Keratinocyte (primary cell): Measurements from ENCODE around the gene ABCG1. TPM values are rescaled to one million over a fixed set of nuclear protein-coding genes. Genes with fewer than 3 reads are reported as not detected.

Source experiments
- DNase-seq: peaks from one replicate; pipeline ENCODE4 v3.0.0-alpha.2; 2011; ENCODE audit warnings: low read depth, missing footprints, low spot score
- FAIRE-seq: peaks from 2 replicates; lab custom pipeline; 2011; peaks lifted over from hg19 to GRCh38; lab: Jason Lieb, UNC
- H2AFZ ChIP-seq: 2 replicates; pipeline ENCODE4 v1.6.0; 2012; ENCODE audit warnings: low read length, control low read depth, inconsistent platforms; ENCODE audit not compliant: control insufficient read depth
- H3K27ac ChIP-seq: 2 replicates; pipeline ENCODE4 v1.5.1; 2011; ENCODE audit warnings: low read length; ENCODE audit not compliant: control insufficient read depth, insufficient read depth
- H3K27me3 ChIP-seq: 3 replicates; pipeline ENCODE4 v1.6.0; 2011; ENCODE audit warnings: low read length; ENCODE audit not compliant: control insufficient read depth, insufficient read depth; ENCODE audit errors: extremely low read depth
- H3K36me3 ChIP-seq, 2 experiments: 2 replicates in 1 of 2; 3 replicates in 1 of 2; pipeline ENCODE4 v1.5.1; 2011; ENCODE audit warnings: low read length in 2 of 2, mild to moderate bottlenecking in 1 of 2; ENCODE audit not compliant: control insufficient read depth in 2 of 2, insufficient read depth in 2 of 2; ENCODE audit errors: extremely low read depth in 1 of 2
- H3K4me1 ChIP-seq: 3 replicates; pipeline ENCODE4 v1.5.1; 2011; ENCODE audit warnings: low read length; ENCODE audit not compliant: control insufficient read depth, insufficient read depth; ENCODE audit errors: extremely low read depth
- H3K4me2 ChIP-seq: 3 replicates; pipeline ENCODE4 v1.6.0; 2011; ENCODE audit warnings: low read depth, low read length; ENCODE audit not compliant: control insufficient read depth, insufficient read depth; ENCODE audit errors: extremely low read depth
- H3K4me3 ChIP-seq, 3 experiments: fragments of 200-600 bp in 1 of 3; sonication (generic) in 1 of 3; 2 replicates in 2 of 3; 3 replicates in 1 of 3; pipeline ENCODE4 v1.5.1; 2011 to 2016; ENCODE audit warnings: low read length in 3 of 3, mild to moderate bottlenecking in 3 of 3, control low read depth in 2 of 3, inconsistent platforms in 1 of 3, low read depth in 1 of 3, mixed read lengths in 1 of 3, mixed run types in 1 of 3, moderate library complexity in 1 of 3; ENCODE audit not compliant: control insufficient read depth in 2 of 3, insufficient read depth in 2 of 3; ENCODE audit errors: extremely low read depth in 1 of 3
- H3K79me2 ChIP-seq: 2 replicates; pipeline ENCODE4 v1.6.0; 2012; ENCODE audit warnings: low read length; ENCODE audit not compliant: control insufficient read depth, insufficient read depth
- H3K9ac ChIP-seq: 3 replicates; pipeline ENCODE4 v1.6.0; 2011; ENCODE audit warnings: low read length; ENCODE audit not compliant: control insufficient read depth, insufficient read depth; ENCODE audit errors: extremely low read depth
- H3K9me1 ChIP-seq: 3 replicates; pipeline ENCODE4 v1.6.0; 2011; ENCODE audit warnings: low read length; ENCODE audit not compliant: control insufficient read depth, insufficient read depth; ENCODE audit errors: extremely low read depth
- H3K9me3 ChIP-seq: 2 replicates; pipeline ENCODE4 v1.5.1; 2012; ENCODE audit warnings: low read depth, low read length; ENCODE audit not compliant: control insufficient read depth
- H4K20me1 ChIP-seq: 3 replicates; pipeline ENCODE4 v1.6.0; 2011; ENCODE audit warnings: low read length; ENCODE audit not compliant: control insufficient read depth, insufficient read depth; ENCODE audit errors: extremely low read depth
- CTCF ChIP-seq, 3 experiments: IDR thresholded peaks in 1 of 3; conservative IDR thresholded peaks in 1 of 3; optimal IDR thresholded peaks in 1 of 3; 2 replicates in 2 of 3; 3 replicates in 1 of 3; pipeline versions ENCODE3 to v1.5.1; 2011; ENCODE audit warnings: low read length in 3 of 3, mild to moderate bottlenecking in 3 of 3, moderate library complexity in 2 of 3, control low read depth in 1 of 3, inconsistent platforms in 1 of 3; ENCODE audit not compliant: insufficient read depth in 2 of 3; ENCODE audit errors: extremely low read depth in 1 of 3
- EZH2 ChIP-seq: IDR thresholded peaks from one replicate; pipeline ENCODE4 v1.6.1; 2012; ENCODE audit warnings: inconsistent platforms, mild to moderate bottlenecking, low read length, moderate library complexity
- dilution Hi-C: fragments of 300-500 bp; cut with MboI; formaldehyde crosslinking; loops from one replicate; pipeline ENCODE4 v1.7.0; 2020; ENCODE audit warnings: low sequenced_read_pairs; ENCODE audit not compliant: extremely low pct_ligation_motif_present
- polyA plus RNA-seq, 5 experiments: library from polyadenylated mRNA; depleted of rRNA in 3 of 5; stranded (reverse) in 3 of 5; stranded (forward) in 1 of 5; unstranded in 1 of 5; fragments of >200 nt; gene quantifications; 1 replicate in 1 of 5; 2 replicates in 3 of 5; 3 replicates in 1 of 5; pipeline versions ENCODE4 v1.2.1 to v1.2.3, GENCODE V29; 2011 to 2012; ENCODE audit warnings: missing spikeins in 2 of 5, low read depth in 1 of 5, low replicate concordance in 1 of 5

The ABCG1 gene
- polyA plus RNA-seq, 1 donor (not counting 4 experiments of a cell fraction or from before 2014, with no cell fraction given): 3.3 TPM

- Histone ChIP-seq H3K4me2 (no peak overlapping the region), H3K79me2 (no peaks in the 10 kb centered on the region), H4K20me1 (no peaks in the 10 kb centered on the region), H3K9me1 (no peaks in the 10 kb centered on the region), H3K9me3 (no peaks in the 10 kb centered on the region), H3K27ac (no peak overlapping the region), H3K9ac (no peak overlapping the region), H2AFZ (no peak overlapping the region), H3K36me3 (no peaks in the 10 kb centered on the region), H3K27me3 (peaks cover 6% of the 10 kb centered on the region), H3K4me1 (peaks cover 2% of the 10 kb centered on the region), H3K4me3 (no peak overlapping the region)
- DNase-seq (no peak), FAIRE-seq (no peak)
- dilution Hi-C loops: no loop called here
- TF ChIP-seq EZH2 (no peak), CTCF (optimal IDR thresholded peaks at IDR 0.05 in 1 of 3, IDR thresholded peaks at IDR 0.05 in 1 of 3, conservative IDR thresholded peaks at IDR 0.05 in 1 of 3; ENCODE audit: extremely low read depth in 1 of 3, insufficient read depth in 2 of 3, low read length in 3 of 3) (no peak)
Measured at GRCh38 chr21:42306366-42307035, 87.6 kb downstream of the ABCG1 start.

GRCh38 chr21:42307106-42307505 is 88.2 kb downstream of the ABCG1 start:
- Histone ChIP-seq H3K27me3 (peaks cover 6% of the 10 kb centered on the region), H3K27ac (no peak overlapping the region), H3K4me1 (peaks cover 2% of the 10 kb centered on the region), H3K79me2 (no peaks in the 10 kb centered on the region), H3K4me3 (no peak overlapping the region), H3K9me1 (no peaks in the 10 kb centered on the region), H3K9ac (no peak overlapping the region), H3K36me3 (no peaks in the 10 kb centered on the region), H2AFZ (no peak overlapping the region), H3K9me3 (no peaks in the 10 kb centered on the region), H4K20me1 (no peaks in the 10 kb centered on the region), H3K4me2 (no peak overlapping the region)
- dilution Hi-C loops: no loop called here
- TF ChIP-seq EZH2: no peak
- no peak for TF ChIP-seq CTCF (optimal IDR thresholded peaks at IDR 0.05 in 1 of 3, IDR thresholded peaks at IDR 0.05 in 1 of 3, conservative IDR thresholded peaks at IDR 0.05 in 1 of 3; ENCODE audit: extremely low read depth in 1 of 3, insufficient read depth in 2 of 3, low read length in 3 of 3)
- DNase-seq (no peak), FAIRE-seq (no peak)
